DND-41 (cell line): ENCODE measurements around the gene LAMC3.

ENCODE experiments used
- ATAC-seq: fragments of 200-7000 bp; cut with Tn5 transposase; 3 replicates; pipeline ENCODE4 v1.9.1; 2021; ENCODE audit warnings: low read depth; ENCODE audit not compliant: insufficient read depth
- DNase-seq: peaks from one replicate; pipeline ENCODE4 v3.0.0-alpha.2; 2020
- H2AFZ ChIP-seq: 2 replicates; pipeline ENCODE4 v1.6.0; 2012; ENCODE audit warnings: low read depth, low read length
- H3K27ac ChIP-seq: 2 replicates; pipeline ENCODE4 v1.5.1; 2012; ENCODE audit warnings: low read length, inconsistent platforms
- H3K27me3 ChIP-seq: fragments of 200-600 bp; sonication (generic); 2 replicates; pipeline ENCODE4 v1.6.0; 2012; ENCODE audit warnings: low read length, mild to moderate bottlenecking, inconsistent platforms; ENCODE audit not compliant: insufficient read depth, poor library complexity
- H3K36me3 ChIP-seq: 2 replicates; pipeline ENCODE4 v1.5.1; 2012; ENCODE audit warnings: low read length, inconsistent platforms; ENCODE audit not compliant: insufficient read depth
- H3K4me1 ChIP-seq: 2 replicates; pipeline ENCODE4 v1.5.1; 2012; ENCODE audit warnings: mild to moderate bottlenecking, low read length; ENCODE audit not compliant: insufficient read depth
- H3K4me2 ChIP-seq: 2 replicates; pipeline ENCODE4 v1.6.0; 2012; ENCODE audit warnings: mild to moderate bottlenecking, moderate library complexity, low read length, inconsistent platforms; ENCODE audit not compliant: insufficient read depth
- H3K4me3 ChIP-seq, 2 experiments: fragments of 200-600 bp in 1 of 2; shearing (Covaris generic) in 1 of 2; 2 replicates each; pipeline ENCODE4 v1.5.1; 2012 to 2016; ENCODE audit warnings: inconsistent platforms in 2 of 2, low read length in 2 of 2, mild to moderate bottlenecking in 2 of 2, low read depth in 1 of 2, moderate library complexity in 1 of 2
- H3K79me2 ChIP-seq: 2 replicates; pipeline ENCODE4 v1.6.0; 2012; ENCODE audit warnings: low read length, inconsistent platforms; ENCODE audit not compliant: insufficient read depth
- H3K9ac ChIP-seq: 2 replicates; pipeline ENCODE4 v1.6.0; 2012; ENCODE audit warnings: low read depth, mild to moderate bottlenecking, inconsistent platforms, low read length, moderate library complexity
- H3K9me3 ChIP-seq: 2 replicates; pipeline ENCODE4 v1.5.1; 2012; ENCODE audit warnings: low read length, moderate library complexity, mild to moderate bottlenecking, inconsistent platforms; ENCODE audit not compliant: insufficient read depth, severe bottlenecking
- H4K20me1 ChIP-seq: 2 replicates; pipeline ENCODE4 v1.6.0; 2012; ENCODE audit warnings: low read length; ENCODE audit not compliant: insufficient read depth
- EZH2 ChIP-seq: IDR thresholded peaks from 3 replicates; pipeline ENCODE4 v1.6.1; 2012; ENCODE audit warnings: borderline replicate concordance, low read depth, mild to moderate bottlenecking, moderate library complexity, low read length, inconsistent platforms; ENCODE audit not compliant: severe bottlenecking
- TF ChIP-seq, protein P1 (sequence below): IDR thresholded peaks from 2 replicates; pipeline ENCODE4 v1.5.1; 2012; ENCODE audit warnings: borderline replicate concordance, low read length, moderate library complexity, mild to moderate bottlenecking; ENCODE audit not compliant: poor library complexity, severe bottlenecking; ENCODE audit errors: extremely low read depth

The LAMC3 gene

DNA sequence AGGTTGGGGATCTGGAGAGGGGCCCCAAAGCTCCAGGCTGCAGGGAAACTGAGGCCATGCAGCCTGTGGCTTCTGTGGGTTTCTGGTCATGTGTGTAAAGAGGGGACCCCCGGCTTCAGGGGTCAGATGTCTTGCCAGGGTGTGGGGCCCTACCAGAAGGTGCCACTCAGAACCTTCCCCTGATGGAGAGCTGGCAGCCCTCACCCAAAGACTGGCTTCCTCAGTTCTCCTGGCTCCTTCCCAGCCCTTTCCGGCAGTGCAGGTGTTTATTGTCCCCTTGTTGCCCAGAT lies 11.6 kb upstream of the LAMC3 start:
- no peak for DNase-seq
- H3K9me3 ChIP-seq, result no peaks in the 10 kb centered on the region
- H2AFZ ChIP-seq, result no peak overlapping the region
- H4K20me1 ChIP-seq, result peaks cover 8% of the 10 kb centered on the region; the same call in 1 of the 2 replicates
- no peaks in the 10 kb centered on the region for H3K4me1 ChIP-seq
- TF ChIP-seq, protein P1, sequence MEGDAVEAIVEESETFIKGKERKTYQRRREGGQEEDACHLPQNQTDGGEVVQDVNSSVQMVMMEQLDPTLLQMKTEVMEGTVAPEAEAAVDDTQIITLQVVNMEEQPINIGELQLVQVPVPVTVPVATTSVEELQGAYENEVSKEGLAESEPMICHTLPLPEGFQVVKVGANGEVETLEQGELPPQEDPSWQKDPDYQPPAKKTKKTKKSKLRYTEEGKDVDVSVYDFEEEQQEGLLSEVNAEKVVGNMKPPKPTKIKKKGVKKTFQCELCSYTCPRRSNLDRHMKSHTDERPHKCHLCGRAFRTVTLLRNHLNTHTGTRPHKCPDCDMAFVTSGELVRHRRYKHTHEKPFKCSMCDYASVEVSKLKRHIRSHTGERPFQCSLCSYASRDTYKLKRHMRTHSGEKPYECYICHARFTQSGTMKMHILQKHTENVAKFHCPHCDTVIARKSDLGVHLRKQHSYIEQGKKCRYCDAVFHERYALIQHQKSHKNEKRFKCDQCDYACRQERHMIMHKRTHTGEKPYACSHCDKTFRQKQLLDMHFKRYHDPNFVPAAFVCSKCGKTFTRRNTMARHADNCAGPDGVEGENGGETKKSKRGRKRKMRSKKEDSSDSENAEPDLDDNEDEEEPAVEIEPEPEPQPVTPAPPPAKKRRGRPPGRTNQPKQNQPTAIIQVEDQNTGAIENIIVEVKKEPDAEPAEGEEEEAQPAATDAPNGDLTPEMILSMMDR, result no peak
- TF ChIP-seq EZH2, result no peak
- H3K36me3 ChIP-seq, result no peaks in the 10 kb centered on the region
- no peak overlapping the region for H3K4me2 ChIP-seq
- H3K27me3 ChIP-seq, result peaks cover 7% of the 10 kb centered on the region
- ATAC-seq, result no peak
- H3K79me2 ChIP-seq, result no peaks in the 10 kb centered on the region
- no peak overlapping the region for H3K9ac ChIP-seq
- no peak overlapping the region for H3K4me3 ChIP-seq
- no peak overlapping the region for H3K27ac ChIP-seq

DNA sequence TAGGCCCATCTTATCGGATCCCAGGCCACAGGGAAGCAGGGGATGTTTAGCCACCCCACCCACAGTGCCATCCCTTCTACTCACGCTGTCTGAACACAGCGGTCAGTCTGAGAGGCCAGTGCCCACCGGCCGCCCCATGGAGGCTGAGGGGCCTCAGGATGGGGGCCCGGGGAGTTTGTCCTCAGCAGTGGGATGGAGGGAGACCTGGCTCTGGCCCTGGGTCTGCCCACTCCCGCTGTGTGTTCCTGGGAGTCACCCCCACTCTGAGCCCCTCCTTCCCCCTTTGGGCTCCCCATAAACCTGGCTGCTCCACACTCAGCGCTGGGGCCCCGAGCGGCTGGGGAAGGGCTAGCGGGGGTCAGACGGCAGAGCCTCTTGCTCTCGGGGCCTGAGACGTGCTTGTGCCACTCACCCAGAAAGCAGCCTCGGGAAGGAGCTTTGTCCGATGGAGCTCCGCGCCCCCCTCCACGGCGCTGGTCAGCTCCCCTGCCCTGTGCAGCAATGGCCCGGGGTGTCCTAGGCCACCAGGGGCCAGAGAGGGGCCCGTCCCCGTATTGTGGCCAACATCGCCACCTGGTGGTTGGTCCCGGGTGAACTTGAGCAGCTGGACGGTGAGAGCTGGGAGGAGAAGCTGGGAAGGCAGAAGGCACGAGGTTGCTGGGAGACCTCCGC lies 10.9 kb upstream of the LAMC3 start:
- TF ChIP-seq, protein P1, result peak; percentile 86
- TF ChIP-seq EZH2, result no peak
- H3K36me3 ChIP-seq, result no peaks in the 10 kb centered on the region
- no peak overlapping the region for H3K4me3 ChIP-seq
- no peaks in the 10 kb centered on the region for H3K9me3 ChIP-seq
- ATAC-seq (peak; percentile 78), DNase-seq (peak; percentile 57)
- no peak overlapping the region for H2AFZ ChIP-seq
- H3K9ac ChIP-seq, result no peak overlapping the region
- H3K27ac ChIP-seq, result no peak overlapping the region
- H4K20me1 ChIP-seq, result peaks cover 8% of the 10 kb centered on the region; the same call in 1 of the 2 replicates
- no peak overlapping the region for H3K4me2 ChIP-seq
- H3K79me2 ChIP-seq, result no peaks in the 10 kb centered on the region
- H3K4me1 ChIP-seq, result no peaks in the 10 kb centered on the region
- peaks cover 9% of the 10 kb centered on the region for H3K27me3 ChIP-seq

DNA sequence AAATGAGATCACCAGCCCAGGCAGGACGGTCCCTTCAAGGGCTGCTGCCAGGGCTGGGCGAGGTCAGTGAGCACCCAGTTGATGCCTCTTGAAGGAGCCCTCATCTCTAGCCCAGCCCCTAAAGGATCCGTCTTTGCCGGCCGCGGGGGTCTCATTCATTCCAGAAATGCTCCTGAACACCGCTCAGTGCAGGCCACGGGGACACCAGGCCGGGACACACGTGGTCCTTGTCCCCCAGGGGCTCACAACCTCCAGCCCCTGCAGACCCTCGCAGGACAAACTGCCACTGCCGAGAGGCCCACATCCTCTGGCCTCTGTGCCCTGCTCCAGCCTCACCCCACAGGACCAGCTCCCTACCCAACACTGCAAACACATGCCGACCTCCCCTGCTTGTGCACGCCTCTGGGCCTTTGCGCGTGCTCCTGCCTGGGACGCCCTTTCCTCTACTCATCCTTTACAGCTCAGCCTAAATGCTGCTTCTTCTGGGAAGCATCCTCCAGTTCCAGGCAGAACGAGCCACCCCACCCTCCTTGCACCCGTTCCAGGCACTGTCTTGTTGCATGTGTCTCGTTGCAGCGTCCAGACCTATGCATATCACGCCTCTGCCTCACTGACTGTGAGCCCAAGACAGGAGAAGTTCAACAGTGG lies 10.3 kb upstream of the LAMC3 start:
- TF ChIP-seq, protein P1, result no peak
- no peak for TF ChIP-seq EZH2
- DNase-seq (no peak), ATAC-seq (peak; percentile 7; the same call in 1 of the 3 replicates)
- Histone ChIP-seq H3K9me3 (no peaks in the 10 kb centered on the region), H3K36me3 (no peaks in the 10 kb centered on the region), H3K4me1 (no peaks in the 10 kb centered on the region), H4K20me1 (peaks cover 8% of the 10 kb centered on the region; the same call in 1 of the 2 replicates), H3K4me3 (no peak overlapping the region), H3K79me2 (no peaks in the 10 kb centered on the region), H3K27ac (no peak overlapping the region), H2AFZ (no peak overlapping the region), H3K27me3 (peaks cover 9% of the 10 kb centered on the region), H3K4me2 (no peak overlapping the region), H3K9ac (no peak overlapping the region)
